HepG2 (cell line): ENCODE data around the gene S100A8. TPM values are rescaled to one million over a fixed set of nuclear protein-coding genes. Genes with fewer than 3 reads are reported as not detected.

Experiments
- ARHGAP35 ChIP-seq: sonication (generic); formaldehyde crosslinking; IDR thresholded peaks from 2 replicates; pipeline ENCODE4 v1.9.0; 2022; ENCODE audit warnings: mild to moderate bottlenecking, inconsistent platforms, moderate library complexity, missing genetic modification reagents, borderline replicate concordance
- CHD2 ChIP-seq: IDR thresholded peaks from 2 replicates; pipeline ENCODE4 v1.6.1; 2011; ENCODE audit warnings: low read depth, low read length, improper control_type of control experiment
- FOXM1 ChIP-seq: sonication (generic); formaldehyde crosslinking; IDR thresholded peaks from 2 replicates; pipeline ENCODE4 v1.5.0; 2020; ENCODE audit warnings: missing genetic modification reagents
- GFI1 ChIP-seq: sonication (generic); formaldehyde crosslinking; IDR thresholded peaks from 2 replicates; pipeline ENCODE4 v1.5.0; 2020; ENCODE audit warnings: missing genetic modification reagents, mild to moderate bottlenecking, borderline replicate concordance
- HINFP ChIP-seq: sonication (generic); formaldehyde crosslinking; IDR thresholded peaks from 2 replicates; pipeline ENCODE4 v1.4.0; 2020; ENCODE audit warnings: low read depth, mild to moderate bottlenecking, missing genetic modification reagents
- IKZF5 ChIP-seq: IDR thresholded peaks from 2 replicates; pipeline ENCODE4 v1.6.1; 2018; ENCODE audit warnings: missing genetic modification reagents, mild to moderate bottlenecking, missing compliant biosample characterization
- MEF2D ChIP-seq: sonication (generic); formaldehyde crosslinking; IDR thresholded peaks from 2 replicates; pipeline ENCODE4 v1.5.1; 2020; ENCODE audit warnings: mild to moderate bottlenecking, missing genetic modification reagents
- PAWR ChIP-seq: sonication (generic); formaldehyde crosslinking; IDR thresholded peaks from 2 replicates; pipeline ENCODE4 v1.4.0; 2020; ENCODE audit warnings: missing genetic modification reagents, mild to moderate bottlenecking, borderline replicate concordance
- PLSCR1 ChIP-seq: sonication (generic); formaldehyde crosslinking; IDR thresholded peaks from 2 replicates; pipeline ENCODE4 v1.5.0; 2020; ENCODE audit warnings: missing genetic modification reagents, mild to moderate bottlenecking, borderline replicate concordance
- RNF219 ChIP-seq: sonication (generic); formaldehyde crosslinking; IDR thresholded peaks from 2 replicates; pipeline ENCODE4 v1.5.0; 2020; ENCODE audit warnings: mild to moderate bottlenecking, missing genetic modification reagents
- TCF7 ChIP-seq: sonication (generic); IDR thresholded peaks from 2 replicates; pipeline ENCODE4 v1.6.1; 2016; ENCODE audit warnings: antibody characterized with exemption, low read depth
- ZBTB20 ChIP-seq: sonication (generic); formaldehyde crosslinking; IDR thresholded peaks from 2 replicates; pipeline ENCODE4 v1.8.1; 2023; ENCODE audit warnings: missing genetic modification reagents, low read depth, mild to moderate bottlenecking, borderline replicate concordance
- ZIK1 ChIP-seq: sonication (generic); formaldehyde crosslinking; IDR thresholded peaks from 2 replicates; pipeline ENCODE4 v1.5.0; 2020; ENCODE audit warnings: mild to moderate bottlenecking, low read depth, missing genetic modification reagents, borderline replicate concordance
- ZNF274 ChIP-seq: sonication (generic); formaldehyde crosslinking; IDR thresholded peaks from 2 replicates; pipeline ENCODE4 v1.5.1; 2020; ENCODE audit warnings: mild to moderate bottlenecking, missing genetic modification reagents
- ZNF276 ChIP-seq: sonication (generic); formaldehyde crosslinking; IDR thresholded peaks from 2 replicates; pipeline ENCODE4 v1.4.0; 2020; ENCODE audit warnings: mild to moderate bottlenecking, low read depth, missing genetic modification reagents
- ZNF550 ChIP-seq: sonication (generic); formaldehyde crosslinking; IDR thresholded peaks from 2 replicates; pipeline ENCODE4 v1.4.0; 2020; ENCODE audit warnings: mild to moderate bottlenecking, missing genetic modification reagents, borderline replicate concordance
- ZNF710 ChIP-seq: sonication (generic); formaldehyde crosslinking; IDR thresholded peaks from 2 replicates; pipeline ENCODE4 v1.5.0; 2020; ENCODE audit warnings: mild to moderate bottlenecking, missing genetic modification reagents, borderline replicate concordance
- ZNF772 ChIP-seq: sonication (generic); formaldehyde crosslinking; IDR thresholded peaks from 2 replicates; pipeline ENCODE4 v1.5.0; 2020; ENCODE audit warnings: mild to moderate bottlenecking, missing genetic modification reagents
- ZNF777 ChIP-seq: sonication (generic); formaldehyde crosslinking; IDR thresholded peaks from 2 replicates; pipeline ENCODE4 v1.4.0; 2020; ENCODE audit warnings: missing genetic modification reagents
- ZSCAN31 ChIP-seq: sonication (generic); formaldehyde crosslinking; IDR thresholded peaks from 2 replicates; pipeline ENCODE4 v1.5.0; 2020; ENCODE audit warnings: low read depth, mild to moderate bottlenecking, missing genetic modification reagents
- polyA plus RNA-seq, 8 experiments: library from polyadenylated mRNA; depleted of rRNA in 3 of 8; stranded (reverse) in 7 of 8; unstranded in 1 of 8; fragments of >200 nt; fragmentation: Illumina TruSeq in 4 of 8; extraction: Trizol in 4 of 8; gene quantifications; 2 replicates each; pipeline versions ENCODE4 v1.2.1 to v1.2.3, GENCODE V29; 2011 to 2016; ENCODE audit warnings: low read depth in 4 of 8, missing spikeins in 1 of 8, mixed read lengths in 1 of 8; ENCODE audit not compliant: insufficient read depth in 1 of 8
- total RNA-seq, 5 experiments: library from RNA; depleted of rRNA; stranded (reverse); fragments of >200 nt; fragmentation: Illumina TruSeq; extraction: Trizol; gene quantifications; 2 replicates each; pipeline ENCODE4 v1.2.3, GENCODE V29; 2016; ENCODE audit warnings: low read depth in 1 of 5

Gene S100A8
- total and polyA plus RNA-seq, 2 of the 13 experiments (the other 11 are each of a cell fraction or from before 2014, with no cell fraction given): not detected

- no peak for TF ChIP-seq PLSCR1 (CRISPR knock-in tag)
- TF ChIP-seq ZNF777: no peak
- no peak for TF ChIP-seq ZIK1 (CRISPR knock-in tag)
- TF ChIP-seq FOXM1: no peak
- TF ChIP-seq TCF7: no peak
- TF ChIP-seq ZNF772 (CRISPR knock-in tag): no peak
- TF ChIP-seq IKZF5 (CRISPR knock-in tag): peak; percentile 34; the same call in 1 of the 2 replicates
- TF ChIP-seq ARHGAP35: no peak
- no peak for TF ChIP-seq PAWR (CRISPR knock-in tag)
- TF ChIP-seq RNF219 (CRISPR knock-in tag): no peak
- TF ChIP-seq ZSCAN31 (CRISPR knock-in tag): no peak
- TF ChIP-seq GFI1 (CRISPR knock-in tag): no peak
- TF ChIP-seq ZNF550 (CRISPR knock-in tag): no peak
- no peak for TF ChIP-seq HINFP (CRISPR knock-in tag)
- TF ChIP-seq CHD2: no peak
- TF ChIP-seq ZNF276: no peak
- TF ChIP-seq MEF2D (CRISPR knock-in tag): 0 out of 2 replicates have a peak, but pooled peaks have one; percentile 46
- no peak for TF ChIP-seq ZNF710 (CRISPR knock-in tag)
- peak; percentile 64; the same call in 1 of the 2 replicates for TF ChIP-seq ZBTB20
- TF ChIP-seq ZNF274 (CRISPR knock-in tag): no peak
These were observed 31.7 kb upstream of the S100A8 start (continued) for GRCh38 chr1:153422450-153423068.
